ENCODE results near the gene ATP11B.

DNA sequence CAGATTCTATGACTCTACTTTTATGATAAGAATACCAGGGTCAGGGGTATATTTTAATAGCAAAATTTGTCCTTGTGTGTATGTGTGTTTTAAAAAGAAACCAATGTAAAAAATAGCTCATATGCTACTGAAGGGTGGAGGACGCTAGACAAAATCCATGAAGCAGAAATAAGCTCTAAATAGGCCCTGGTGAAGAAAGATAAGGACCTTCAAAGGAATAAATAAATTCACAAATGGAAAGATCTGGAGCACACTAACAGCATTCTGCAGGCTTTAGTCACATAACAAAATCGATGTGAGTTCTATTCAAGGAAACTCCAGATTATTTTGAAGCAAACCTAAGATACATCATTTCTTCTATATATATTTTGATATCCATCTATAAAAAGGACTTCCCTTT is 27.2 kb upstream of the ATP11B start:
- no peak for TF ChIP-seq EZH2 (IDR thresholded peaks at IDR 0.05; ENCODE audit: borderline replicate concordance, low read length)
- TF ChIP-seq, protein P1, sequence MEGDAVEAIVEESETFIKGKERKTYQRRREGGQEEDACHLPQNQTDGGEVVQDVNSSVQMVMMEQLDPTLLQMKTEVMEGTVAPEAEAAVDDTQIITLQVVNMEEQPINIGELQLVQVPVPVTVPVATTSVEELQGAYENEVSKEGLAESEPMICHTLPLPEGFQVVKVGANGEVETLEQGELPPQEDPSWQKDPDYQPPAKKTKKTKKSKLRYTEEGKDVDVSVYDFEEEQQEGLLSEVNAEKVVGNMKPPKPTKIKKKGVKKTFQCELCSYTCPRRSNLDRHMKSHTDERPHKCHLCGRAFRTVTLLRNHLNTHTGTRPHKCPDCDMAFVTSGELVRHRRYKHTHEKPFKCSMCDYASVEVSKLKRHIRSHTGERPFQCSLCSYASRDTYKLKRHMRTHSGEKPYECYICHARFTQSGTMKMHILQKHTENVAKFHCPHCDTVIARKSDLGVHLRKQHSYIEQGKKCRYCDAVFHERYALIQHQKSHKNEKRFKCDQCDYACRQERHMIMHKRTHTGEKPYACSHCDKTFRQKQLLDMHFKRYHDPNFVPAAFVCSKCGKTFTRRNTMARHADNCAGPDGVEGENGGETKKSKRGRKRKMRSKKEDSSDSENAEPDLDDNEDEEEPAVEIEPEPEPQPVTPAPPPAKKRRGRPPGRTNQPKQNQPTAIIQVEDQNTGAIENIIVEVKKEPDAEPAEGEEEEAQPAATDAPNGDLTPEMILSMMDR (conservative IDR thresholded peaks at IDR 0.05 in 1 of 2, IDR thresholded peaks at IDR 0.05 in 1 of 2; ENCODE audit: extremely low read depth in 1 of 2, insufficient read depth in 1 of 2, low read depth in 1 of 2, low read length in 2 of 2), result no peak

All from mammary epithelial cell (primary cell).